GM23338 (cell line): Measurements from ENCODE around the gene NPL. TPM values are rescaled to one million over a fixed set of nuclear protein-coding genes. Genes with fewer than 3 reads are reported as not detected.

Experiments
- ATAC-seq: fragments of 200-7000 bp; cut with Tn5 transposase; 3 replicates; pipeline ENCODE4 v1.9.1; 2020
- DNase-seq: peaks from one replicate; pipeline ENCODE4 v3.0.0-alpha.2; 2015; ENCODE audit warnings: low spot score
- H2AFZ ChIP-seq: fragments of 200-600 bp; sonication (generic); 2 replicates; pipeline ENCODE4 v1.8.0; 2016; ENCODE audit warnings: antibody characterized with exemption, mild to moderate bottlenecking, moderate library complexity
- H3F3A ChIP-seq: fragments of 200-600 bp; sonication (generic); replicated peaks from 2 replicates; pipeline ENCODE4 v1.8.0; 2017; ENCODE audit warnings: antibody characterized with exemption, mixed run types, low read depth
- H3K27ac ChIP-seq: fragments of 200-600 bp; sonication (generic); 2 replicates; pipeline ENCODE4 v1.6.1; 2016; ENCODE audit warnings: low read depth
- H3K27me3 ChIP-seq: fragments of 200-600 bp; sonication (generic); 2 replicates; pipeline ENCODE4 v1.8.0; 2016; ENCODE audit warnings: mild to moderate bottlenecking, mixed run types, moderate library complexity; ENCODE audit not compliant: insufficient read depth
- H3K36me3 ChIP-seq: fragments of 200-600 bp; sonication (generic); 2 replicates; pipeline ENCODE4 v1.8.0; 2016; ENCODE audit warnings: mild to moderate bottlenecking; ENCODE audit not compliant: insufficient read depth
- H3K4me1 ChIP-seq: fragments of 200-600 bp; sonication (generic); 2 replicates; pipeline ENCODE4 v1.8.0; 2016; ENCODE audit warnings: mild to moderate bottlenecking, moderate library complexity; ENCODE audit not compliant: insufficient read depth
- H3K4me2 ChIP-seq: fragments of 200-600 bp; sonication (generic); 2 replicates; pipeline ENCODE4 v1.7.1; 2017; ENCODE audit warnings: mixed run types
- H3K4me3 ChIP-seq: fragments of 200-600 bp; sonication (generic); 2 replicates; pipeline ENCODE4 v1.6.1; 2016; ENCODE audit warnings: mixed run types
- H3K79me2 ChIP-seq: fragments of 200-600 bp; sonication (generic); replicated peaks from 2 replicates; pipeline ENCODE4 v1.8.0; 2017; ENCODE audit warnings: mild to moderate bottlenecking; ENCODE audit not compliant: insufficient read depth
- H3K9me2 ChIP-seq: fragments of 200-600 bp; sonication (generic); 2 replicates; pipeline ENCODE4 v1.8.0; 2017; ENCODE audit not compliant: insufficient read depth
- H4K20me1 ChIP-seq: fragments of 200-600 bp; sonication (generic); replicated peaks from 2 replicates; pipeline ENCODE4 v1.8.0; 2017; ENCODE audit warnings: mild to moderate bottlenecking; ENCODE audit not compliant: insufficient read depth
- H3K27ac Mint-ChIP-seq: 2 replicates; pipeline ENCODE4 v1.8.0; 2020; ENCODE audit warnings: inconsistent platforms, mild to moderate bottlenecking, moderate library complexity, mixed read lengths
- H3K27me3 Mint-ChIP-seq: 3 replicates; pipeline ENCODE4 v1.8.0; 2022; ENCODE audit warnings: low read depth, mild to moderate bottlenecking, moderate library complexity, mixed read lengths, inconsistent platforms; ENCODE audit not compliant: insufficient read depth, poor library complexity
- H3K36me3 Mint-ChIP-seq: 3 replicates; pipeline ENCODE4 v1.8.0; 2021; ENCODE audit warnings: low read depth, mild to moderate bottlenecking, inconsistent platforms, moderate library complexity, mixed read lengths
- H3K4me1 Mint-ChIP-seq: 3 replicates; pipeline ENCODE4 v1.8.0; 2020; ENCODE audit warnings: mild to moderate bottlenecking, inconsistent platforms, mixed read lengths
- H3K4me3 Mint-ChIP-seq: 3 replicates; pipeline ENCODE4 v1.8.0; 2021; ENCODE audit warnings: moderate library complexity, mild to moderate bottlenecking, inconsistent platforms, mixed read lengths
- H3K9me3 Mint-ChIP-seq: 3 replicates; pipeline ENCODE4 v1.8.0; 2020; ENCODE audit warnings: moderate library complexity, mild to moderate bottlenecking, inconsistent platforms, mixed read lengths
- EZH2 ChIP-seq: fragments of 200-600 bp; sonication (generic); IDR thresholded peaks from one replicate; pipeline ENCODE4 v1.8.0; 2017; ENCODE audit warnings: antibody characterized with exemption, mild to moderate bottlenecking, low read depth; ENCODE audit not compliant: unreplicated experiment
- EZH2phosphoT487 ChIP-seq: fragments of 200-600 bp; sonication (generic); IDR thresholded peaks from one replicate; pipeline ENCODE4 v1.8.1; 2018; ENCODE audit warnings: antibody characterized with exemption; ENCODE audit not compliant: unreplicated experiment
- JUNB ChIP-seq: IDR thresholded peaks from one replicate; pipeline ENCODE4 v1.6.1; 2016; ENCODE audit warnings: antibody characterized with exemption; ENCODE audit not compliant: unreplicated experiment
- NANOG ChIP-seq: IDR thresholded peaks from 2 replicates; pipeline ENCODE4 v1.6.1; 2016; ENCODE audit warnings: antibody characterized with exemption, borderline replicate concordance
- STAT1 ChIP-seq: IDR thresholded peaks from one replicate; pipeline ENCODE4 v1.6.1; 2016; ENCODE audit warnings: antibody characterized with exemption; ENCODE audit not compliant: unreplicated experiment
- ZNF331 ChIP-seq: fragments of 250-450 bp; sonication (Bioruptor Pico); IDR thresholded peaks from 2 replicates; pipeline ENCODE4 v1.5.0; 2020; ENCODE audit warnings: low read depth, mild to moderate bottlenecking, moderate library complexity
- polyA plus RNA-seq: library from polyadenylated mRNA; unstranded; fragments of >200 nt; fragmentation: Nextera tagmentation; extraction: Ambion mirVana; gene quantifications from 2 replicates; pipeline ENCODE4 v1.2.1, GENCODE V29; 2016
- total RNA-seq: library from RNA; depleted of rRNA; stranded (reverse); fragments of >200 nt; shearing (Covaris generic); gene quantifications from 2 replicates; pipeline ENCODE4 v1.2.3, GENCODE V29; 2014
- TF ChIP-seq, protein P1 (sequence below): fragments of 250-450 bp; sonication (Bioruptor Pico); IDR thresholded peaks from 2 replicates; pipeline ENCODE4 v1.5.0; 2020; ENCODE audit warnings: mild to moderate bottlenecking, moderate library complexity
- TF ChIP-seq, protein P2 (sequence below), 2 experiments: fragments of 200-600 bp in 1 of 2; sonication (generic) in 1 of 2; conservative IDR thresholded peaks; 2 replicates each; pipeline versions ENCODE4 v1.5.1 to v1.6.1; 2016 to 2017; ENCODE audit warnings: antibody characterized with exemption in 2 of 2, low read depth in 2 of 2, mild to moderate bottlenecking in 2 of 2, moderate library complexity in 1 of 2

The NPL gene
- total and polyA plus RNA-seq, 2 experiments from 2014 or later: 2.4 to 2.8 TPM

DNA sequence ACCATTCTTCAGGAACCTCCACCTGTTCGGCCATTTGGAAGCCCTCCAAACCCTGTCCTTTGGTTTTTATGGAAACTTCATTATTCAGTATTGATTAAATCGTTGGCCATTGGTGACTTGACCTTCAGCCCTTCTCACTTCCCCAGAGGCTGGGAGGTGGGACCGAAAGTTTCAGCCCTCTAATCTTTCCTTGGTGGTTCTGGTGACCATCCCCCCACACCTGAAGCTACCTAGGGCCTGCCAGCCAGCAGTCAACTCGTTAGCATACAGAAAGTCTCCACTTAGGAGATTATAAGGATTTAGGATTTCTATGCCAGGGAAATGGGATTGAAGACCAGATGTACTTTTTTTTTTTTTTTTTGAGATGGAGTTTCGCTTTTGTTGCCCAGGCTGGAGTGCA lies 56.3 kb downstream of the NPL start (continued):
- TF ChIP-seq, protein P1, sequence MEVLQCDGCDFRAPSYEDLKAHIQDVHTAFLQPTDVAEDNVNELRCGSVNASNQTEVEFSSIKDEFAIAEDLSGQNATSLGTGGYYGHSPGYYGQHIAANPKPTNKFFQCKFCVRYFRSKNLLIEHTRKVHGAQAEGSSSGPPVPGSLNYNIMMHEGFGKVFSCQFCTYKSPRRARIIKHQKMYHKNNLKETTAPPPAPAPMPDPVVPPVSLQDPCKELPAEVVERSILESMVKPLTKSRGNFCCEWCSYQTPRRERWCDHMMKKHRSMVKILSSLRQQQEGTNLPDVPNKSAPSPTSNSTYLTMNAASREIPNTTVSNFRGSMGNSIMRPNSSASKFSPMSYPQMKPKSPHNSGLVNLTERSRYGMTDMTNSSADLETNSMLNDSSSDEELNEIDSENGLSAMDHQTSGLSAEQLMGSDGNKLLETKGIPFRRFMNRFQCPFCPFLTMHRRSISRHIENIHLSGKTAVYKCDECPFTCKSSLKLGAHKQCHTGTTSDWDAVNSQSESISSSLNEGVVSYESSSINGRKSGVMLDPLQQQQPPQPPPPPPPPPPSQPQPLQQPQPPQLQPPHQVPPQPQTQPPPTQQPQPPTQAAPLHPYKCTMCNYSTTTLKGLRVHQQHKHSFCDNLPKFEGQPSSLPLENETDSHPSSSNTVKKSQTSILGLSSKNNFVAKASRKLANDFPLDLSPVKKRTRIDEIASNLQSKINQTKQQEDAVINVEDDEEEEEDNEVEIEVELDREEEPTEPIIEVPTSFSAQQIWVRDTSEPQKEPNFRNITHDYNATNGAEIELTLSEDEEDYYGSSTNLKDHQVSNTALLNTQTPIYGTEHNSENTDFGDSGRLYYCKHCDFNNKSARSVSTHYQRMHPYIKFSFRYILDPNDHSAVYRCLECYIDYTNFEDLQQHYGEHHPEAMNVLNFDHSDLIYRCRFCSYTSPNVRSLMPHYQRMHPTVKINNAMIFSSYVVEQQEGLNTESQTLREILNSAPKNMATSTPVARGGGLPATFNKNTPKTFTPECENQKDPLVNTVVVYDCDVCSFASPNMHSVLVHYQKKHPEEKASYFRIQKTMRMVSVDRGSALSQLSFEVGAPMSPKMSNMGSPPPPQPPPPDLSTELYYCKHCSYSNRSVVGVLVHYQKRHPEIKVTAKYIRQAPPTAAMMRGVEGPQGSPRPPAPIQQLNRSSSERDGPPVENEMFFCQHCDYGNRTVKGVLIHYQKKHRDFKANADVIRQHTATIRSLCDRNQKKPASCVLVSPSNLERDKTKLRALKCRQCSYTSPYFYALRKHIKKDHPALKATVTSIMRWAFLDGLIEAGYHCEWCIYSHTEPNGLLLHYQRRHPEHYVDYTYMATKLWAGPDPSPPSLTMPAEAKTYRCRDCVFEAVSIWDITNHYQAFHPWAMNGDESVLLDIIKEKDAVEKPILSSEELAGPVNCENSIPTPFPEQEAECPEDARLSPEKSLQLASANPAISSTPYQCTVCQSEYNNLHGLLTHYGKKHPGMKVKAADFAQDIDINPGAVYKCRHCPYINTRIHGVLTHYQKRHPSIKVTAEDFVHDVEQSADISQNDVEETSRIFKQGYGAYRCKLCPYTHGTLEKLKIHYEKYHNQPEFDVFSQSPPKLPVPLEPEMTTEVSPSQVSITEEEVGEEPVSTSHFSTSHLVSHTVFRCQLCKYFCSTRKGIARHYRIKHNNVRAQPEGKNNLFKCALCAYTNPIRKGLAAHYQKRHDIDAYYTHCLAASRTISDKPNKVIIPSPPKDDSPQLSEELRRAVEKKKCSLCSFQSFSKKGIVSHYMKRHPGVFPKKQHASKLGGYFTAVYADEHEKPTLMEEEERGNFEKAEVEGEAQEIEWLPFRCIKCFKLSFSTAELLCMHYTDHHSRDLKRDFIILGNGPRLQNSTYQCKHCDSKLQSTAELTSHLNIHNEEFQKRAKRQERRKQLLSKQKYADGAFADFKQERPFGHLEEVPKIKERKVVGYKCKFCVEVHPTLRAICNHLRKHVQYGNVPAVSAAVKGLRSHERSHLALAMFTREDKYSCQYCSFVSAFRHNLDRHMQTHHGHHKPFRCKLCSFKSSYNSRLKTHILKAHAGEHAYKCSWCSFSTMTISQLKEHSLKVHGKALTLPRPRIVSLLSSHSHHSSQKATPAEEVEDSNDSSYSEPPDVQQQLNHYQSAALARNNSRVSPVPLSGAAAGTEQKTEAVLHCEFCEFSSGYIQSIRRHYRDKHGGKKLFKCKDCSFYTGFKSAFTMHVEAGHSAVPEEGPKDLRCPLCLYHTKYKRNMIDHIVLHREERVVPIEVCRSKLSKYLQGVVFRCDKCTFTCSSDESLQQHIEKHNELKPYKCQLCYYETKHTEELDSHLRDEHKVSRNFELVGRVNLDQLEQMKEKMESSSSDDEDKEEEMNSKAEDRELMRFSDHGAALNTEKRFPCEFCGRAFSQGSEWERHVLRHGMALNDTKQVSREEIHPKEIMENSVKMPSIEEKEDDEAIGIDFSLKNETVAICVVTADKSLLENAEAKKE (CRISPR knock-in tag): no peak
- no peak for TF ChIP-seq EZH2

DNA sequence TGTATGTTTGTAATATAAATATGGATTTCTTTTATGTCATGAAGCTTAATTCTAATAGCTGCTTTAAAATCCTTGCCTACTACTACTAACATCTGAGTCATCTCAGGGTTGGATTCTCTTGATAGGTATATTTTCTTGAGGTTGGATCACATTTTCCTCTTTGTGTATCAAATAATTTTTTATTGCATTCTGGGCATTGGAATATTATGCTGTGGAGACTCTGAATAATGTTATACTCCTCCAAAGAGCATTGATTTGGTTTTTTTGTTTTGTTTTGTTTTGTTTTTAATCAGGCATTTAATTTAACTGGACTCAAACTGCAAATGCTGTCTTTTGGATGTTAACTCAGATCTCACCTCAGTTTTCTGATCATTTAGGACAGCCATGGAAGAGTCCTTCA lies 57.5 kb downstream of the NPL start:
- no peak overlapping the region for H2AFZ ChIP-seq
- Mint-ChIP-seq H3K9me3 (no peaks in the 10 kb centered on the region), H3K4me3 (no peak overlapping the region), H3K27me3 (peaks cover 4% of the 10 kb centered on the region), H3K27ac (no peak overlapping the region), H3K4me1 (peaks cover 44% of the 10 kb centered on the region), H3K36me3 (peaks cover 99% of the 10 kb centered on the region)
- H3K27me3 ChIP-seq: no peaks in the 10 kb centered on the region
- no peaks in the 10 kb centered on the region; the same call in 1 of the 2 replicates for H3F3A ChIP-seq
- no peaks in the 10 kb centered on the region for H3K9me2 ChIP-seq
- ATAC-seq (no peak), DNase-seq (no peak)
- H3K4me3 ChIP-seq: no peak overlapping the region
- no peak overlapping the region; the same call in 1 of the 2 replicates for H3K27ac ChIP-seq
- H3K36me3 ChIP-seq: peaks cover 95% of the 10 kb centered on the region
- H3K79me2 ChIP-seq: peaks cover 100% of the 10 kb centered on the region
- H3K4me1 ChIP-seq: peaks cover 13% of the 10 kb centered on the region
- H3K4me2 ChIP-seq: no peak overlapping the region
- H4K20me1 ChIP-seq: peaks cover 86% of the 10 kb centered on the region
- TF ChIP-seq STAT1 (no peak), EZH2phosphoT487 (no peak), NANOG (no peak), EZH2 (no peak), ZNF331 (CRISPR knock-in tag) (no peak), JUNB (no peak)
- TF ChIP-seq, protein P1 (CRISPR knock-in tag): no peak
- TF ChIP-seq, protein P2, sequence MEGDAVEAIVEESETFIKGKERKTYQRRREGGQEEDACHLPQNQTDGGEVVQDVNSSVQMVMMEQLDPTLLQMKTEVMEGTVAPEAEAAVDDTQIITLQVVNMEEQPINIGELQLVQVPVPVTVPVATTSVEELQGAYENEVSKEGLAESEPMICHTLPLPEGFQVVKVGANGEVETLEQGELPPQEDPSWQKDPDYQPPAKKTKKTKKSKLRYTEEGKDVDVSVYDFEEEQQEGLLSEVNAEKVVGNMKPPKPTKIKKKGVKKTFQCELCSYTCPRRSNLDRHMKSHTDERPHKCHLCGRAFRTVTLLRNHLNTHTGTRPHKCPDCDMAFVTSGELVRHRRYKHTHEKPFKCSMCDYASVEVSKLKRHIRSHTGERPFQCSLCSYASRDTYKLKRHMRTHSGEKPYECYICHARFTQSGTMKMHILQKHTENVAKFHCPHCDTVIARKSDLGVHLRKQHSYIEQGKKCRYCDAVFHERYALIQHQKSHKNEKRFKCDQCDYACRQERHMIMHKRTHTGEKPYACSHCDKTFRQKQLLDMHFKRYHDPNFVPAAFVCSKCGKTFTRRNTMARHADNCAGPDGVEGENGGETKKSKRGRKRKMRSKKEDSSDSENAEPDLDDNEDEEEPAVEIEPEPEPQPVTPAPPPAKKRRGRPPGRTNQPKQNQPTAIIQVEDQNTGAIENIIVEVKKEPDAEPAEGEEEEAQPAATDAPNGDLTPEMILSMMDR (conservative IDR thresholded peaks at IDR 0.05; ENCODE audit: low read depth in 2 of 2): no peak
